Neural cell (in vitro differentiated cells): ENCODE measurements around the gene SCO1. TPM values are rescaled to one million over a fixed set of nuclear protein-coding genes. Genes with fewer than 3 reads are reported as not detected.

ENCODE experiments used
- H2AFZ ChIP-seq: fragments of 200-600, 300-800 bp; sonication (generic), shearing (Covaris generic); 2 replicates; pipeline ENCODE4 v1.6.0; 2014; ENCODE audit warnings: low read depth, mild to moderate bottlenecking, antibody characterized with exemption, low read length, moderate library complexity
- H3F3A ChIP-seq: fragments of 200-600 bp; shearing (Covaris generic); 2 replicates; pipeline ENCODE4 v1.6.1; 2016; ENCODE audit warnings: mild to moderate bottlenecking, moderate library complexity, mixed read lengths, antibody characterized with exemption, low read length; ENCODE audit not compliant: insufficient read depth, poor library complexity, severe bottlenecking
- H3K27ac ChIP-seq: fragments of 200-600, 300-800 bp; sonication (generic), shearing (Covaris generic); 2 replicates; pipeline ENCODE4 v1.5.1; 2014; ENCODE audit warnings: mild to moderate bottlenecking, low read length, moderate library complexity
- H3K27me3 ChIP-seq: fragments of 300-800, 200-600 bp; sonication (generic), shearing (Covaris generic); 2 replicates; pipeline ENCODE4 v1.6.0; 2014; ENCODE audit warnings: mild to moderate bottlenecking, low read depth, low read length, moderate library complexity; ENCODE audit not compliant: insufficient read depth
- H3K36me3 ChIP-seq: fragments of 300-800, 200-600 bp; sonication (generic), shearing (Covaris generic); 2 replicates; pipeline ENCODE4 v1.5.1; 2014; ENCODE audit warnings: mild to moderate bottlenecking, antibody characterized with exemption, low read length, moderate library complexity; ENCODE audit not compliant: insufficient read depth
- H3K4me2 ChIP-seq: fragments of 300-800, 200-600 bp; sonication (generic), shearing (Covaris generic); 2 replicates; pipeline ENCODE4 v1.6.0; 2014; ENCODE audit warnings: mild to moderate bottlenecking, low read length
- H3K4me3 ChIP-seq: fragments of 300-800, 200-600 bp; sonication (generic), shearing (Covaris generic); 2 replicates; pipeline ENCODE4 v1.5.1; 2014; ENCODE audit warnings: mild to moderate bottlenecking, low read length, moderate library complexity
- H3K79me2 ChIP-seq: fragments of 200-600 bp; shearing (Covaris generic); replicated peaks from 2 replicates; pipeline ENCODE4 v1.6.0; 2014; ENCODE audit warnings: mild to moderate bottlenecking, low read length, moderate library complexity; ENCODE audit not compliant: insufficient read depth
- H3K9ac ChIP-seq: fragments of 300-800, 200-600 bp; sonication (generic), shearing (Covaris generic); 2 replicates; pipeline ENCODE4 v1.6.1; 2016; ENCODE audit warnings: mild to moderate bottlenecking, low read length, mixed read lengths
- H3K9me2 ChIP-seq: fragments of 200-600 bp; shearing (Covaris generic); 2 replicates; pipeline ENCODE4 v1.6.1; 2016; ENCODE audit warnings: mild to moderate bottlenecking, low read length, mixed read lengths; ENCODE audit not compliant: insufficient read depth
- H3K9me3 ChIP-seq: fragments of 200-600, 300-800 bp; sonication (generic), shearing (Covaris generic); 2 replicates; pipeline ENCODE4 v1.6.1; 2016; ENCODE audit warnings: mild to moderate bottlenecking, mixed run types, low read length, moderate library complexity, mixed read lengths
- H4K20me1 ChIP-seq: fragments of 200-600 bp; shearing (Covaris generic); 2 replicates; pipeline ENCODE4 v1.6.1; 2016; ENCODE audit warnings: mild to moderate bottlenecking, mixed run types; ENCODE audit not compliant: insufficient read depth
- CTCF ChIP-seq: fragments of 450-650 bp; IDR thresholded peaks from 2 replicates; pipeline ENCODE4 v1.5.1; 2014; ENCODE audit warnings: antibody characterized with exemption, mild to moderate bottlenecking, moderate library complexity; ENCODE audit not compliant: poor library complexity, severe bottlenecking
- EP300 ChIP-seq: fragments of 450-650 bp; conservative IDR thresholded peaks from 2 replicates; pipeline ENCODE4 v1.6.1; 2014; ENCODE audit warnings: antibody characterized with exemption, mild to moderate bottlenecking, moderate library complexity; ENCODE audit not compliant: poor library complexity, severe bottlenecking
- EZH2 ChIP-seq: fragments of 200-600, 300-800 bp; shearing (Covaris generic), sonication (generic); IDR thresholded peaks from 2 replicates; pipeline ENCODE4 v1.6.1; 2014; ENCODE audit warnings: antibody characterized with exemption, low read length, borderline replicate concordance, mild to moderate bottlenecking; ENCODE audit not compliant: insufficient read depth, poor library complexity, severe bottlenecking
- MXI1 ChIP-seq: fragments of 450-650 bp; conservative IDR thresholded peaks from 2 replicates; pipeline ENCODE4 v1.6.1; 2014; ENCODE audit warnings: antibody characterized with exemption, mild to moderate bottlenecking; ENCODE audit not compliant: poor library complexity, severe bottlenecking
- POLR2AphosphoS5 ChIP-seq: IDR thresholded peaks from 2 replicates; pipeline ENCODE4 v1.6.1; 2012
- RAD21 ChIP-seq: fragments of 450-650 bp; conservative IDR thresholded peaks from 2 replicates; pipeline ENCODE4 v1.6.1; 2014; ENCODE audit warnings: antibody characterized with exemption, mild to moderate bottlenecking, moderate library complexity
- REST ChIP-seq: IDR thresholded peaks from 2 replicates; pipeline ENCODE4 v1.6.1; 2012; ENCODE audit warnings: borderline replicate concordance
- SMC3 ChIP-seq: fragments of 450-650 bp; conservative IDR thresholded peaks from 2 replicates; pipeline ENCODE4 v1.6.1; 2014; ENCODE audit warnings: antibody characterized with exemption, mild to moderate bottlenecking, moderate library complexity; ENCODE audit not compliant: poor library complexity
- TAF1 ChIP-seq: IDR thresholded peaks from 2 replicates; pipeline ENCODE4 v1.6.1; 2012; ENCODE audit warnings: low read depth
- polyA plus RNA-seq: library from polyadenylated mRNA; depleted of rRNA; stranded (reverse); fragments of >200 nt; gene quantifications from 2 replicates; pipeline ENCODE4 v1.2.3, GENCODE V29; 2014

SCO1 gene
- polyA plus RNA-seq, 1 donor from 2014 or later, result 28.8 TPM

- H3K27ac ChIP-seq, result no peak overlapping the region
- H3K9me3 ChIP-seq, result no peaks in the 10 kb centered on the region
- H3K9ac ChIP-seq, result no peak overlapping the region
- H4K20me1 ChIP-seq, result no peaks in the 10 kb centered on the region
- H3K4me3 ChIP-seq, result no peak overlapping the region
- no peaks in the 10 kb centered on the region for H3K9me2 ChIP-seq
- no peaks in the 10 kb centered on the region for H3K36me3 ChIP-seq
- TF ChIP-seq POLR2AphosphoS5 (no peak), REST (no peak), EZH2 (no peak), EP300 (no peak), RAD21 (no peak), TAF1 (no peak), SMC3 (no peak), MXI1 (no peak), CTCF (no peak)
- H3F3A ChIP-seq, result no peaks in the 10 kb centered on the region
- H3K79me2 ChIP-seq, result no peaks in the 10 kb centered on the region
- no peaks in the 10 kb centered on the region for H3K27me3 ChIP-seq
- no peak overlapping the region for H2AFZ ChIP-seq
- H3K4me2 ChIP-seq, result no peak overlapping the region
Observed at GRCh38 chr17:10653987-10654386, 43.3 kb downstream of the SCO1 start.

GRCh38 chr17:10652984-10653659 is 44.2 kb downstream of the SCO1 start:
- H3K9me2 ChIP-seq, result no peaks in the 10 kb centered on the region
- H3K4me3 ChIP-seq, result no peak overlapping the region
- TF ChIP-seq TAF1, result no peak
- TF ChIP-seq POLR2AphosphoS5, result no peak
- TF ChIP-seq SMC3, result no peak
- no peak for TF ChIP-seq MXI1
- H3F3A ChIP-seq, result no peaks in the 10 kb centered on the region
- H3K27me3 ChIP-seq, result no peaks in the 10 kb centered on the region
- H3K9me3 ChIP-seq, result no peaks in the 10 kb centered on the region
- no peak overlapping the region for H3K27ac ChIP-seq
- H3K9ac ChIP-seq, result no peak overlapping the region
- no peak overlapping the region for H2AFZ ChIP-seq
- no peaks in the 10 kb centered on the region for H3K79me2 ChIP-seq
- no peak overlapping the region for H3K4me2 ChIP-seq
- H4K20me1 ChIP-seq, result no peaks in the 10 kb centered on the region
- H3K36me3 ChIP-seq, result no peaks in the 10 kb centered on the region
